Esophagus muscularis mucosa (tissue), 4 donors: Measurements from ENCODE around the gene CCDC74B.
"Not testable (repeated sequence)": the region's sequence is repeated elsewhere in the genome, so short reads cannot be mapped to it uniquely, and the experiment has no call there.

Experiments
- EP300 ChIP-seq: sonication (generic); formaldehyde crosslinking; IDR thresholded peaks from one replicate; pipeline ENCODE4 v1.6.1; 2017; ENCODE audit warnings: antibody characterized with exemption
- POLR2A ChIP-seq: fragments of 450-650 bp; IDR thresholded peaks from one replicate; pipeline ENCODE4 v1.6.1; 2017; ENCODE audit warnings: antibody characterized with exemption, moderate library complexity, mild to moderate bottlenecking, low read depth
- POLR2AphosphoS5 ChIP-seq, 2 donors: sonication (generic); formaldehyde crosslinking; IDR thresholded peaks; one replicate each; pipeline ENCODE4 v1.6.1; 2017; ENCODE audit warnings: antibody characterized with exemption in 2 of 2
- TF ChIP-seq, protein P1 (sequence below), 3 experiments: fragments of 200-600 bp in 2 of 3; fragments of 450-650 bp in 1 of 3; sonication (generic) in 2 of 3; IDR thresholded peaks; one replicate each; pipeline ENCODE4 v1.5.1; 2017 to 2019; ENCODE audit warnings: antibody characterized with exemption in 3 of 3, mild to moderate bottlenecking in 2 of 3, moderate library complexity in 1 of 3

DNA sequence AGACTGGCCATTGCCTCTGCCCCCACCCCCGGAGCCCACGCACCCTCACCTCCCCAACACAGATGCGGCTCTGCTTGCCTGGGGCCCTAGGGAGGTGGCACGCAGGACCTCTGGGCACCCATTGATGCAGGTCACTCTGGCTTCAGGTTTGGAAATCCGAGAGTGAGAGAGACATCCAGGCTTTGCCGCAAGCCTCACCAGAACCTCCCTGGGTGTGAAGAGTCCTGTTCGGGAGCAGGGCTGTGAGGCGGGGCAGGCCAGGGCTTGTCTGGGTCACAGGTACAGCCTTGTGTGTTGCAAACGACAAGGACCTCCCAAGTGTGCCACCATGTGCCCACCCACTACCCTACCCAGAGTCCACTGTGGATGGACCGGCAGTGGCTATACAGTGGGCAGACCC, 8.4 kb downstream of the CCDC74B start:
- not testable (repeated sequence) for TF ChIP-seq POLR2AphosphoS5 (IDR thresholded peaks at IDR 0.05); POLR2A; EP300
- TF ChIP-seq, protein P1, sequence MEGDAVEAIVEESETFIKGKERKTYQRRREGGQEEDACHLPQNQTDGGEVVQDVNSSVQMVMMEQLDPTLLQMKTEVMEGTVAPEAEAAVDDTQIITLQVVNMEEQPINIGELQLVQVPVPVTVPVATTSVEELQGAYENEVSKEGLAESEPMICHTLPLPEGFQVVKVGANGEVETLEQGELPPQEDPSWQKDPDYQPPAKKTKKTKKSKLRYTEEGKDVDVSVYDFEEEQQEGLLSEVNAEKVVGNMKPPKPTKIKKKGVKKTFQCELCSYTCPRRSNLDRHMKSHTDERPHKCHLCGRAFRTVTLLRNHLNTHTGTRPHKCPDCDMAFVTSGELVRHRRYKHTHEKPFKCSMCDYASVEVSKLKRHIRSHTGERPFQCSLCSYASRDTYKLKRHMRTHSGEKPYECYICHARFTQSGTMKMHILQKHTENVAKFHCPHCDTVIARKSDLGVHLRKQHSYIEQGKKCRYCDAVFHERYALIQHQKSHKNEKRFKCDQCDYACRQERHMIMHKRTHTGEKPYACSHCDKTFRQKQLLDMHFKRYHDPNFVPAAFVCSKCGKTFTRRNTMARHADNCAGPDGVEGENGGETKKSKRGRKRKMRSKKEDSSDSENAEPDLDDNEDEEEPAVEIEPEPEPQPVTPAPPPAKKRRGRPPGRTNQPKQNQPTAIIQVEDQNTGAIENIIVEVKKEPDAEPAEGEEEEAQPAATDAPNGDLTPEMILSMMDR (IDR thresholded peaks at IDR 0.05) = not testable (repeated sequence)
